Activated CD4-positive, alpha-beta T cell treated with anti-CD3 and anti-CD28 coated beads, Interleukin-2, amount 10 ng/mL, durations not matched to agents 7 days and 5 days (primary cell): ENCODE measurements around the gene AANAT. TPM values are rescaled to one million over a fixed set of nuclear protein-coding genes. Genes with fewer than 3 reads are reported as not detected.
"Not testable (repeated sequence)": the region's sequence is repeated elsewhere in the genome, so short reads cannot be mapped to it uniquely, and the experiment has no call there.

ENCODE experiments used
- CTCF ChIA-PET: fragments of 350-600 bp; sonication (Branson Sonifier 250); formaldehyde crosslinking; loops from one replicate; lab custom pipeline; 2021; ENCODE audit warnings: antibody characterized with exemption; lab: Charles Lee
- POLR2A ChIA-PET: fragments of 350-600 bp; sonication (Branson Sonifier 250); formaldehyde crosslinking; loops from one replicate; lab custom pipeline; 2021; ENCODE audit warnings: antibody characterized with exemption; lab: Charles Lee
- DNase-seq: peaks from one replicate; pipeline ENCODE4 v3.0.0-alpha.2; 2020
- H3K27ac Mint-ChIP-seq: one replicate; pipeline ENCODE4 v1.8.0; 2021; ENCODE audit warnings: mild to moderate bottlenecking, moderate library complexity, mixed read lengths
- H3K27me3 Mint-ChIP-seq: one replicate; pipeline ENCODE4 v1.8.0; 2021; ENCODE audit warnings: mixed read lengths
- H3K36me3 Mint-ChIP-seq: one replicate; pipeline ENCODE4 v1.8.0; 2021; ENCODE audit warnings: low read depth, mixed read lengths
- H3K4me1 Mint-ChIP-seq: one replicate; pipeline ENCODE4 v1.8.0; 2021; ENCODE audit warnings: mixed read lengths
- H3K4me3 Mint-ChIP-seq: one replicate; pipeline ENCODE4 v1.8.0; 2021; ENCODE audit warnings: mild to moderate bottlenecking, moderate library complexity, mixed read lengths
- H3K9me3 Mint-ChIP-seq: one replicate; pipeline ENCODE4 v1.8.0; 2021; ENCODE audit warnings: mixed read lengths
- total RNA-seq, 2 experiments: library from RNA; stranded (reverse); gene quantifications; one replicate each; pipeline ENCODE4 v1.2.3, GENCODE V29; 2021

AANAT gene
- total RNA-seq, 2 experiments from 2014 or later, result not detected

GRCh38 chr17:76508472-76509063, 41.2 kb downstream of the AANAT start:
- H3K9me3 Mint-ChIP-seq, H3K27me3 Mint-ChIP-seq, POLR2A ChIA-PET, DNase-seq, H3K36me3 Mint-ChIP-seq, H3K4me3 Mint-ChIP-seq: not testable (repeated sequence)
- Mint-ChIP-seq H3K4me1 (peaks cover 48% of the 10 kb centered on the region), H3K27ac (peak overlapping the region; percentile 33)
- CTCF ChIA-PET, result interaction anchor here (0.6 to 3.4 kb wide), 9 partner anchors 11 to 652 kb away, joined by 3 to 16 read pairs (median 6); partner anchors contain the start of gene AANAT

- Mint-ChIP-seq H3K27me3 (peaks cover 7% of the 10 kb centered on the region), H3K36me3 (no peaks in the 10 kb centered on the region), H3K9me3 (no peaks in the 10 kb centered on the region), H3K4me1 (peaks cover 63% of the 10 kb centered on the region), H3K27ac (peak overlapping the region; percentile 54), H3K4me3 (no peak overlapping the region)
- no peak for DNase-seq
- CTCF ChIA-PET, result interaction anchor here (0.7 to 1.8 kb wide), 4 partner anchors 10 to 179 kb away, joined by 3 to 4 read pairs (median 4); partner anchors contain the start of gene RHBDF2
- POLR2A ChIA-PET, result no interaction called here
Measured at GRCh38 chr17:76510831-76511244, 43.4 kb downstream of the AANAT start.

DNA sequence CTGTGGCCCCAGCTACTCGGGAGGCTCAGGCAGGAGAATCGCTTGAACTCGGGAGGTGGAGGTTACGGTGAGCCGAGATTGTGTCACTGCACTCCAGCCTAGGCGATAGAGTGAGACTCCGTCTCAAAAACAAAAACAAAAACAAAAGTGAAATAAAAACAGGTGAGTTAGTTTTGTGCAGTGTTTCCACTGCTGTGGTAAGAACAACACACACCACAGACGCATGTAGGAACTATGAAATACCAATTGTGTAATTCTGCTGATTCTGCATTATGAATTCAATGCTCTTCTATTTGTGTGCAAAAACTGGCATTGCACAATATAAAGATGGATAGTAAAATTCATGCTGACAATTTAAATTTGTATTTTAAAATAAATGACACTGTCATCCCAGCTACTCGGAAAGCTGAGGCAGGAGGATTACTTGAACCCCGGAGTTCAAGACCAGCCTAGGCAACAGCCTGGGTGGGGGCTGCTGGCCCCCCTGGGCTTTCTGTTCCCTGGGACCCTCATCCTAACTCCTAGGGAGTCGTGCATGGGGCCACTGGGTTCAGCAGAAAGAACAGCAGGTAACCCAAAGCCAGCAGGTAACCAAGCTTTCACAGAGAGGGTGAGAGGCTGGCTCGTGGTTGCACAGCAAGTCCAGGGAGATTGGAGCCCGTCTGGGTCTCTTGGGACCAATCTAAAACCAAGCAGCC, 44.4 kb downstream of the AANAT start:
- CTCF ChIA-PET, result interaction anchor here (0.6 to 2.1 kb wide), 6 partner anchors 9 to 112 kb away, joined by 3 to 6 read pairs (median 4); no protein-coding TSS in a partner anchor
- peaks cover 7% of the 10 kb centered on the region for H3K27me3 Mint-ChIP-seq

GRCh38 chr17:76512366-76513305, 45.2 kb downstream of the AANAT start:
- POLR2A ChIA-PET, result no interaction called here
- Mint-ChIP-seq H3K4me3 (no peak overlapping the region), H3K4me1 (peaks cover 63% of the 10 kb centered on the region)

More for the DNA sequence above, 44.4 kb downstream of the AANAT start:
- Mint-ChIP-seq H3K36me3 (no peaks in the 10 kb centered on the region), H3K27ac (peak overlapping the region; percentile 67), H3K4me1 (peaks cover 62% of the 10 kb centered on the region), H3K4me3 (no peak overlapping the region), H3K9me3 (no peaks in the 10 kb centered on the region)
- POLR2A ChIA-PET, result no interaction called here
- DNase-seq, result no peak

DNA sequence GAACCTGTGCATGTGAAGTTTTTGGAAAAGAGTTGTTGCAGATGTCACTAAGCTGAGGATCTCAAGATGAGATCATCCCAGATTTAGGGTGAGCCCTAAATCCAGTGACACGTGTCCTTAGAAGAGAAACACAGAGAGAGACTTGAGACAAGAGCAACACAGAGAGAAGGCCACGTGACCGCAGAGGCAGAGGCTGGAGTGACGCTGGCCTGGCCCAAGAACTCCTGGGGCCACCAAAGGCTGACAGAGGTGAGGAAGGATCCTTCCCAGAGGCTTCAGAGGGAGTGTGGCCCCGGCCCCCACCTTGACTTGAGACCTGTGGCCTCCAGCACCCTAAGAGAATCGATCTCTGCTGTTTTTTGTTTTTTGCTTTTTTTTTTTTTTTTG, 45.9 kb downstream of the AANAT start:
- Mint-ChIP-seq H3K4me3 (no peak overlapping the region), H3K9me3 (no peaks in the 10 kb centered on the region), H3K4me1 (peaks cover 68% of the 10 kb centered on the region), H3K36me3 (no peaks in the 10 kb centered on the region), H3K27ac (peak overlapping the region; percentile 96), H3K27me3 (peaks cover 5% of the 10 kb centered on the region)
- ChIA-PET CTCF (interaction anchor here (1.1 to 2.1 kb wide), 6 partner anchors 10 to 168 kb away, joined by 3 to 12 read pairs (median 6); no protein-coding TSS in a partner anchor), POLR2A (no interaction called here)
- no peak for DNase-seq

More at GRCh38 chr17:76512366-76513305, 45.2 kb downstream of the AANAT start:
- Mint-ChIP-seq H3K27ac (peak overlapping the region; percentile 96), H3K36me3 (no peaks in the 10 kb centered on the region), H3K27me3 (peaks cover 6% of the 10 kb centered on the region), H3K9me3 (no peaks in the 10 kb centered on the region)
- no peak for DNase-seq
- CTCF ChIA-PET, result interaction anchor here (0.9 to 2.1 kb wide), 7 partner anchors 10 to 112 kb away, joined by 3 to 12 read pairs (median 6); no protein-coding TSS in a partner anchor

DNA sequence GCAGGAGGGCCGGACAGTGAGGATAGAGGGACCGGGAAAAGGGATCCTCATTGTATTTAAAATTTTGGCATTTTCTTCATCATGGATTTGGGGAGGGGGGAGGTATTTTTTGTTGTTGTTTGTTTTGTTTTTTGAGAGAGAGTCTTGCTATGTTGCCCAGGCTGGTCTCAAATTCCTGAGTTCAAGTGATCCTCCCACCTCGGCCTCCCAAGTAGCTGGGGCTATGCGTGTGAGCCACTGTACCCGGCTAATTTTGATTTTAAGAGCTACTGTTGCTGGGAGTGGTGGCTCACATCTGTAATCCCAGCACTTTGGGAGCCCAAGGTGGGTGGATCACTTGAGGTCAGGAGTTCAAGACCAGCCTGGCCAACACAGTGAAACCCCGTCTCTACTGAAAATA, 47.0 kb downstream of the AANAT start:
- H3K27me3 Mint-ChIP-seq, H3K9me3 Mint-ChIP-seq, H3K4me3 Mint-ChIP-seq, DNase-seq, POLR2A ChIA-PET, H3K36me3 Mint-ChIP-seq: not testable (repeated sequence)
- Mint-ChIP-seq H3K4me1 (peaks cover 74% of the 10 kb centered on the region), H3K27ac (peak overlapping the region; percentile 96)
- CTCF ChIA-PET, result interaction anchor here (0.9 to 1.7 kb wide), 5 partner anchors 8 to 167 kb away, joined by 3 to 9 read pairs (median 4); partner anchors contain the start of gene UBE2O

GRCh38 chr17:76515274-76515949, 48.0 kb downstream of the AANAT start:
- no peaks in the 10 kb centered on the region for H3K36me3 Mint-ChIP-seq
- H3K9me3 Mint-ChIP-seq, result no peaks in the 10 kb centered on the region
- H3K4me3 Mint-ChIP-seq, result peak overlapping the region; percentile 44
- POLR2A ChIA-PET, result no interaction called here
- peak; percentile 88 for DNase-seq
- CTCF ChIA-PET, result interaction anchor here (0.7 to 1.7 kb wide), 6 partner anchors 9 to 63 kb away, joined by 3 to 5 read pairs (median 4); partner anchors contain the start of gene UBE2O
- no peaks in the 10 kb centered on the region for H3K27me3 Mint-ChIP-seq
- peak overlapping the region; percentile 96 for H3K27ac Mint-ChIP-seq
- peaks cover 75% of the 10 kb centered on the region for H3K4me1 Mint-ChIP-seq

- Mint-ChIP-seq H3K9me3 (no peaks in the 10 kb centered on the region), H3K27ac (peak overlapping the region; percentile 80), H3K27me3 (no peaks in the 10 kb centered on the region), H3K4me1 (peaks cover 54% of the 10 kb centered on the region), H3K36me3 (no peaks in the 10 kb centered on the region), H3K4me3 (no peak overlapping the region)
- ChIA-PET POLR2A (no interaction called here), CTCF (interaction anchor here (0.6 to 1.1 kb wide), 3 partner anchors 15 to 40 kb away, joined by 3 to 4 read pairs (median 3); no protein-coding TSS in a partner anchor)
- DNase-seq, result no peak
Measured at GRCh38 chr17:76517638-76518038, 50.2 kb downstream of the AANAT start.

- Mint-ChIP-seq H3K4me3 (no peak overlapping the region), H3K27me3 (no peaks in the 10 kb centered on the region)
Measured at GRCh38 chr17:76519048-76519966, 51.9 kb downstream of the AANAT start.

More at GRCh38 chr17:76519048-76519966, 51.9 kb downstream of the AANAT start:
- H3K27ac Mint-ChIP-seq, result peak overlapping the region; percentile 64
- H3K9me3 Mint-ChIP-seq, result no peaks in the 10 kb centered on the region
- H3K36me3 Mint-ChIP-seq, result no peaks in the 10 kb centered on the region
- no peak for DNase-seq
- ChIA-PET POLR2A (no interaction called here), CTCF (interaction anchor here (0.6 to 5.3 kb wide), 4 partner anchors 12 to 162 kb away, joined by 3 to 25 read pairs (median 5); no protein-coding TSS in a partner anchor)
- H3K4me1 Mint-ChIP-seq, result peaks cover 53% of the 10 kb centered on the region
